Panc1 (cell line): ENCODE results near the gene FAM229A. TPM values are rescaled to one million over a fixed set of nuclear protein-coding genes. Genes with fewer than 3 reads are reported as not detected.

ENCODE experiments used
- ATAC-seq: fragments of 200-7000 bp; cut with Tn5 transposase; 2 replicates; pipeline ENCODE4 v1.9.1; 2020; ENCODE audit warnings: mild to moderate bottlenecking, moderate library complexity
- BruUV-seq: library from RNA; stranded (reverse); fragments of 400-500 nt; replicated peaks from 2 replicates; lab custom pipeline; 2021; lab: Mats Ljungman, UMichigan
- CTCF ChIA-PET: fragments of 300-600 bp; sonication (Branson Sonifier 250); formaldehyde crosslinking; loops from one replicate; lab custom pipeline; 2022; ENCODE audit warnings: antibody characterized with exemption; lab: Charles Lee
- POLR2A ChIA-PET: fragments of 300-600 bp; sonication (Branson Sonifier 250); formaldehyde crosslinking; loops from one replicate; lab custom pipeline; 2022; ENCODE audit warnings: antibody characterized with exemption; lab: Charles Lee
- DNase-seq: peaks from one replicate; pipeline ENCODE4 v3.0.0-alpha.2; 2010; ENCODE audit warnings: low read depth, low spot score
- H3K27ac ChIP-seq: 2 replicates; pipeline ENCODE4 v1.5.1; 2011; ENCODE audit warnings: mild to moderate bottlenecking, low read length, inconsistent platforms
- H3K27me3 ChIP-seq: fragments of 200-500 bp; sonication (Bioruptor generic); 2 replicates; pipeline ENCODE4 v1.6.0; 2014; ENCODE audit warnings: low read length, inconsistent platforms; ENCODE audit not compliant: control insufficient read depth, insufficient read depth
- H3K36me3 ChIP-seq: fragments of 200-500 bp; sonication (Bioruptor generic); 2 replicates; pipeline ENCODE4 v1.5.1; 2014; ENCODE audit warnings: inconsistent platforms, mild to moderate bottlenecking, low read length, moderate library complexity; ENCODE audit not compliant: control insufficient read depth, insufficient read depth
- H3K4me1 ChIP-seq: 2 replicates; pipeline ENCODE4 v1.5.1; 2011; ENCODE audit warnings: inconsistent platforms, mild to moderate bottlenecking, low read length, moderate library complexity; ENCODE audit not compliant: control insufficient read depth, insufficient read depth
- H3K4me3 ChIP-seq, 2 experiments: 2 replicates each; pipeline ENCODE4 v1.5.1; 2011 to 2012; ENCODE audit warnings: low read depth in 2 of 2, low read length in 2 of 2, mild to moderate bottlenecking in 2 of 2, inconsistent platforms in 1 of 2, moderate library complexity in 1 of 2
- H3K9me3 ChIP-seq: fragments of 200-500 bp; sonication (Bioruptor generic); 2 replicates; pipeline ENCODE4 v1.5.1; 2014; ENCODE audit warnings: low read depth, mild to moderate bottlenecking, inconsistent platforms, low read length, moderate library complexity; ENCODE audit not compliant: control insufficient read depth, insufficient read depth
- CTCF ChIP-seq: fragments of 450-650 bp; IDR thresholded peaks from 2 replicates; pipeline ENCODE4 v1.5.1; 2017; ENCODE audit warnings: mild to moderate bottlenecking
- POLR2AphosphoS5 ChIP-seq: IDR thresholded peaks from 2 replicates; pipeline ENCODE4 v1.6.1; 2012; ENCODE audit warnings: mild to moderate bottlenecking, low read depth, low read length, moderate library complexity
- REST ChIP-seq, 2 experiments: IDR thresholded peaks; 2 replicates each; pipeline ENCODE4 v1.6.1; 2011 to 2012; ENCODE audit warnings: low read depth in 2 of 2, control low read depth in 1 of 2, low read length in 1 of 2, mild to moderate bottlenecking in 1 of 2, moderate library complexity in 1 of 2; ENCODE audit not compliant: insufficient read depth in 1 of 2
- SIN3A ChIP-seq: IDR thresholded peaks from 2 replicates; pipeline ENCODE4 v1.6.1; 2012; ENCODE audit warnings: low read depth, mild to moderate bottlenecking, low read length, moderate library complexity, borderline replicate concordance; ENCODE audit not compliant: insufficient read depth
- TCF7L2 ChIP-seq: IDR thresholded peaks from 2 replicates; pipeline ENCODE4 v1.6.1; 2011; ENCODE audit warnings: mild to moderate bottlenecking, low read depth, low read length, inconsistent platforms
- in situ Hi-C: cut with HindIII; loops from 2 replicates; pipeline ENCODE4 v1.10.0; 2016; ENCODE audit warnings: low sequenced_read_pairs, low pct_unique_long_range_greater_than_20kb
- intact Hi-C: fragments of 100-400 bp; cut with micrococcal nuclease; formaldehyde crosslinking; loops from one replicate; pipeline ENCODE4 v1.10.0; 2022; ENCODE audit not compliant: unreplicated experiment
- total RNA-seq: library from RNA; stranded (reverse); gene quantifications from one replicate; pipeline ENCODE4 v1.2.1, GENCODE V29; 2021; ENCODE audit not compliant: unreplicated experiment

The FAM229A gene
- total RNA-seq, 1 experiment from 2014 or later, result 6.7 TPM

- H3K27me3 ChIP-seq, result no peaks in the 10 kb centered on the region
- ATAC-seq, result no peak
- no peak for TF ChIP-seq REST (IDR thresholded peaks at IDR 0.05; ENCODE audit: insufficient read depth in 1 of 2, low read depth in 2 of 2, low read length in 1 of 2)
- no peak for TF ChIP-seq CTCF
- no peak for TF ChIP-seq SIN3A
- no peak for TF ChIP-seq POLR2AphosphoS5
- no peak for TF ChIP-seq TCF7L2
- BruUV-seq, result no TSS peak
- no peak overlapping the region for H3K27ac ChIP-seq
- H3K4me1 ChIP-seq, result no peaks in the 10 kb centered on the region
- no peak for DNase-seq
- ChIA-PET POLR2A (no interaction called here), CTCF (no interaction called here)
- intact Hi-C loops, result no loop called here
- no peaks in the 10 kb centered on the region for H3K9me3 ChIP-seq
- H3K36me3 ChIP-seq, result peaks cover 22% of the 10 kb centered on the region
- in situ Hi-C loops, result no loop called here
- H3K4me3 ChIP-seq, result no peak overlapping the region
Measured at GRCh38 chr1:32380057-32380456, 17.8 kb upstream of the FAM229A start.

- TF ChIP-seq SIN3A (no peak), TCF7L2 (no peak), CTCF (no peak), REST (IDR thresholded peaks at IDR 0.05; ENCODE audit: insufficient read depth in 1 of 2, low read depth in 2 of 2, low read length in 1 of 2) (no peak), POLR2AphosphoS5 (no peak)
- no peaks in the 10 kb centered on the region for H3K4me1 ChIP-seq
- ChIA-PET POLR2A (no interaction called here), CTCF (no interaction called here)
- no peaks in the 10 kb centered on the region for H3K27me3 ChIP-seq
- H3K36me3 ChIP-seq, result peaks cover 17% of the 10 kb centered on the region
- H3K27ac ChIP-seq, result no peak overlapping the region
- intact Hi-C loops (no loop called here), in situ Hi-C loops (no loop called here)
- H3K9me3 ChIP-seq, result no peaks in the 10 kb centered on the region
- no peak for ATAC-seq
- BruUV-seq, result no TSS peak
- no peak overlapping the region for H3K4me3 ChIP-seq
- DNase-seq, result no peak
Measured at GRCh38 chr1:32377541-32378220, 15.4 kb upstream of the FAM229A start.
